Measurements from ENCODE around the gene EIF4E1B. TPM values are rescaled to one million over a fixed set of nuclear protein-coding genes. Genes with fewer than 3 reads are reported as not detected.

Gene EIF4E1B
- total RNA-seq, 1 donor from 2014 or later = not detected

GRCh38 chr5:176625512-176625911 is 5.0 kb upstream of the EIF4E1B start:
- TF ChIP-seq CTCF (conservative IDR thresholded peaks at IDR 0.05) = no peak
- Mint-ChIP-seq H3K4me1 (ENCODE audit: unreplicated experiment) (peaks cover under 1% of the 10 kb centered on the region), H3K36me3 (no peaks in the 10 kb centered on the region), H3K9me3 (no peaks in the 10 kb centered on the region), H3K4me3 (no peak overlapping the region), H3K27ac (no peak overlapping the region), H3K27me3 (peaks cover 93% of the 10 kb centered on the region)
- DNase-seq (ENCODE audit: extremely low spot score, unreplicated experiment) = no peak

GRCh38 chr5:176625966-176626875 is 4.3 kb upstream of the EIF4E1B start:
- Mint-ChIP-seq H3K27ac (no peak overlapping the region), H3K27me3 (peaks cover 93% of the 10 kb centered on the region), H3K4me3 (no peak overlapping the region), H3K36me3 (peaks cover 3% of the 10 kb centered on the region), H3K4me1 (ENCODE audit: unreplicated experiment) (peaks cover 7% of the 10 kb centered on the region), H3K9me3 (no peaks in the 10 kb centered on the region)
- no peak for DNase-seq (ENCODE audit: extremely low spot score, unreplicated experiment)
- no peak for TF ChIP-seq CTCF (conservative IDR thresholded peaks at IDR 0.05)

- peaks cover 7% of the 10 kb centered on the region for H3K4me1 Mint-ChIP-seq (ENCODE audit: unreplicated experiment)
- no peak overlapping the region for H3K27ac Mint-ChIP-seq
- H3K4me3 Mint-ChIP-seq = no peak overlapping the region
- no peak for DNase-seq (ENCODE audit: extremely low spot score, unreplicated experiment)
- no peaks in the 10 kb centered on the region for H3K9me3 Mint-ChIP-seq
- no peak for TF ChIP-seq CTCF (conservative IDR thresholded peaks at IDR 0.05)
- H3K36me3 Mint-ChIP-seq = peaks cover 3% of the 10 kb centered on the region
- peaks cover 93% of the 10 kb centered on the region for H3K27me3 Mint-ChIP-seq
These were observed 3.6 kb upstream of the EIF4E1B start for GRCh38 chr5:176626876-176627236.

GRCh38 chr5:176627582-176627981 is 2.9 kb upstream of the EIF4E1B start:
- peaks cover 7% of the 10 kb centered on the region for H3K4me1 Mint-ChIP-seq (ENCODE audit: unreplicated experiment)
- peaks cover 3% of the 10 kb centered on the region for H3K36me3 Mint-ChIP-seq
- no peak overlapping the region for H3K27ac Mint-ChIP-seq
- H3K9me3 Mint-ChIP-seq = no peaks in the 10 kb centered on the region
- no peak for TF ChIP-seq CTCF (conservative IDR thresholded peaks at IDR 0.05)
- H3K4me3 Mint-ChIP-seq = no peak overlapping the region
- no peak for DNase-seq (ENCODE audit: extremely low spot score, unreplicated experiment)
- H3K27me3 Mint-ChIP-seq = peaks cover 93% of the 10 kb centered on the region

- no peak for DNase-seq (ENCODE audit: extremely low spot score, unreplicated experiment)
- Mint-ChIP-seq H3K27me3 (peaks cover 94% of the 10 kb centered on the region), H3K4me3 (peak overlapping the region; percentile 34), H3K9me3 (no peaks in the 10 kb centered on the region), H3K4me1 (ENCODE audit: unreplicated experiment) (peaks cover 7% of the 10 kb centered on the region), H3K36me3 (peaks cover 3% of the 10 kb centered on the region), H3K27ac (no peak overlapping the region)
- no peak for TF ChIP-seq CTCF (conservative IDR thresholded peaks at IDR 0.05)
These were observed 1.9 kb upstream of the EIF4E1B start for GRCh38 chr5:176628406-176629228.
